ENCODE data around the gene GINS2. TPM values are rescaled to one million over a fixed set of nuclear protein-coding genes. Genes with fewer than 3 reads are reported as not detected.

The GINS2 gene
- total RNA-seq, 1 experiment from 2014 or later: 71.9 TPM

GRCh38 chr16:85636234-85636812 is 52.4 kb downstream of the GINS2 start:
- no peak for DNase-seq (ENCODE audit: low spot score)
- TF ChIP-seq EZH2 (IDR thresholded peaks at IDR 0.05; ENCODE audit: borderline replicate concordance, low read depth, low read length, poor library complexity, severe bottlenecking) (no peak), CTCF (conservative IDR thresholded peaks at IDR 0.05; ENCODE audit: low read depth, low read length) (no peak)
- no peaks in the 10 kb centered on the region for H3K9me3 ChIP-seq (ENCODE audit: low read depth, low read length, poor library complexity, severe bottlenecking)
- no TSS peak for BruUV-seq (replicated peaks)
- ChIA-PET CTCF (interaction anchor here (0.6 to 0.7 kb wide), 2 partner anchors 20 to 160 kb away, joined by 3 to 4 read pairs; no protein-coding TSS in a partner anchor), POLR2A (ENCODE audit: low non-redundant PET) (interaction anchor here (0.6 kb wide), 1 partner anchor 12 kb away, joined by 3 read pairs; no protein-coding TSS in a partner anchor)
- H3K27ac ChIP-seq (ENCODE audit: low read depth, low read length, poor library complexity, severe bottlenecking): no peak overlapping the region
- H3K27me3 ChIP-seq (replicated peaks; ENCODE audit: insufficient read depth, low read depth, low read length, poor library complexity): no peaks in the 10 kb centered on the region
- H3K36me3 ChIP-seq (ENCODE audit: insufficient read depth, low read length, poor library complexity, severe bottlenecking): no peaks in the 10 kb centered on the region
- intact Hi-C loops (cut with micrococcal nuclease; ENCODE audit: unreplicated experiment): no loop called here
- no peak overlapping the region for H3K4me3 ChIP-seq (ENCODE audit: low read depth, low read length, poor library complexity, severe bottlenecking)
- H3K4me1 ChIP-seq (ENCODE audit: insufficient read depth, low read length, poor library complexity, severe bottlenecking): peaks cover 33% of the 10 kb centered on the region

- intact Hi-C loops (cut with micrococcal nuclease; ENCODE audit: unreplicated experiment): no loop called here
- peaks cover 29% of the 10 kb centered on the region for H3K4me1 ChIP-seq (ENCODE audit: insufficient read depth, low read length, poor library complexity, severe bottlenecking)
- no peak overlapping the region for H3K27ac ChIP-seq (ENCODE audit: low read depth, low read length, poor library complexity, severe bottlenecking)
- H3K9me3 ChIP-seq (ENCODE audit: low read depth, low read length, poor library complexity, severe bottlenecking): no peaks in the 10 kb centered on the region
- no peaks in the 10 kb centered on the region for H3K36me3 ChIP-seq (ENCODE audit: insufficient read depth, low read length, poor library complexity, severe bottlenecking)
- H3K4me3 ChIP-seq (ENCODE audit: low read depth, low read length, poor library complexity, severe bottlenecking): no peak overlapping the region
- H3K27me3 ChIP-seq (replicated peaks; ENCODE audit: insufficient read depth, low read depth, low read length, poor library complexity): no peaks in the 10 kb centered on the region
- CTCF ChIA-PET: interaction anchor here (1.3 kb wide), 1 partner anchor 19 kb away, joined by 5 read pairs; no protein-coding TSS in a partner anchor
- POLR2A ChIA-PET (ENCODE audit: low non-redundant PET): no interaction called here
- no TSS peak for BruUV-seq (replicated peaks)
- TF ChIP-seq EZH2 (IDR thresholded peaks at IDR 0.05; ENCODE audit: borderline replicate concordance, low read depth, low read length, poor library complexity, severe bottlenecking) (no peak), CTCF (conservative IDR thresholded peaks at IDR 0.05; ENCODE audit: low read depth, low read length) (no peak)
- no peak for DNase-seq (ENCODE audit: low spot score)
Measured at GRCh38 chr16:85635545-85636140, 53.1 kb downstream of the GINS2 start.

- intact Hi-C loops (cut with micrococcal nuclease; ENCODE audit: unreplicated experiment): no loop called here
Measured at GRCh38 chr16:85634747-85635544, 53.8 kb downstream of the GINS2 start.

More at GRCh38 chr16:85634747-85635544, 53.8 kb downstream of the GINS2 start:
- no peaks in the 10 kb centered on the region for H3K27me3 ChIP-seq (replicated peaks; ENCODE audit: insufficient read depth, low read depth, low read length, poor library complexity)
- H3K36me3 ChIP-seq (ENCODE audit: insufficient read depth, low read length, poor library complexity, severe bottlenecking): no peaks in the 10 kb centered on the region
- TF ChIP-seq CTCF (conservative IDR thresholded peaks at IDR 0.05; ENCODE audit: low read depth, low read length) (peak; percentile 54), EZH2 (IDR thresholded peaks at IDR 0.05; ENCODE audit: borderline replicate concordance, low read depth, low read length, poor library complexity, severe bottlenecking) (no peak)
- ChIA-PET POLR2A (ENCODE audit: low non-redundant PET) (no interaction called here), CTCF (interaction anchor here (1.3 kb wide), 1 partner anchor 18 kb away, joined by 5 read pairs; no protein-coding TSS in a partner anchor)
- DNase-seq (ENCODE audit: low spot score): no peak
- no peak overlapping the region for H3K4me3 ChIP-seq (ENCODE audit: low read depth, low read length, poor library complexity, severe bottlenecking)
- BruUV-seq (replicated peaks): no TSS peak
- H3K27ac ChIP-seq (ENCODE audit: low read depth, low read length, poor library complexity, severe bottlenecking): no peak overlapping the region
- peaks cover 22% of the 10 kb centered on the region for H3K4me1 ChIP-seq (ENCODE audit: insufficient read depth, low read length, poor library complexity, severe bottlenecking)
- peaks cover under 1% of the 10 kb centered on the region for H3K9me3 ChIP-seq (ENCODE audit: low read depth, low read length, poor library complexity, severe bottlenecking)

All from A673 (cell line).